ENCODE results near the gene TMEM161B.

TMEM161B gene

GRCh38 chr5:88145221-88145610 lies 123.4 kb downstream of the TMEM161B start:
- TF ChIP-seq CTCF (conservative IDR thresholded peaks at IDR 0.05; ENCODE audit: low read length) (no peak), EZH2phosphoT487 (IDR thresholded peaks at IDR 0.05; ENCODE audit: borderline replicate concordance) (no peak)
- Histone ChIP-seq H4K20me1 (ENCODE audit: insufficient read depth, low read length, poor library complexity, severe bottlenecking) (no peaks in the 10 kb centered on the region), H3K4me3 (ENCODE audit: low read length, poor library complexity, severe bottlenecking) (no peak overlapping the region), H3K9me3 (ENCODE audit: insufficient read depth, low read depth, low read length) (no peaks in the 10 kb centered on the region), H3K36me3 (ENCODE audit: insufficient read depth, low read length) (no peaks in the 10 kb centered on the region), H3K9ac (ENCODE audit: low read depth, low read length, poor library complexity, severe bottlenecking) (no peak overlapping the region), H3K79me2 (ENCODE audit: insufficient read depth, low read length) (no peaks in the 10 kb centered on the region), H3F3A (ENCODE audit: low read depth) (no peaks in the 10 kb centered on the region), H3K9me2 (replicated peaks; ENCODE audit: low read depth, low read length) (no peaks in the 10 kb centered on the region), H3K4me2 (ENCODE audit: low read depth, low read length, poor library complexity, severe bottlenecking) (no peak overlapping the region), H2AFZ (ENCODE audit: low read length) (no peak overlapping the region), H3K27me3 (ENCODE audit: insufficient read depth, low read length, poor library complexity, severe bottlenecking) (no peaks in the 10 kb centered on the region), H3K4me1 (ENCODE audit: insufficient read depth, low read length, poor library complexity, severe bottlenecking) (peaks cover 7% of the 10 kb centered on the region)
